ENCODE data around the gene BRPF3. TPM values are rescaled to one million over a fixed set of nuclear protein-coding genes. Genes with fewer than 3 reads are reported as not detected.

Gene BRPF3
- total and polyA plus RNA-seq, 2 donors (not counting 3 experiments of a cell fraction or from before 2014, with no cell fraction given) = 30.5 to 35.7 TPM

GRCh38 chr6:36196880-36197548 is 470 bp downstream of the BRPF3 start:
- no peaks in the 10 kb centered on the region for H3K9me3 ChIP-seq (replicated peaks; ENCODE audit: control insufficient read depth, insufficient read depth, low read length)
- peaks cover 12% of the 10 kb centered on the region for H3K4me1 ChIP-seq (ENCODE audit: control insufficient read depth, extremely low read depth, insufficient read depth, low read length)
- no peaks in the 10 kb centered on the region for H3K27me3 ChIP-seq (ENCODE audit: control insufficient read depth in 2 of 2, insufficient read depth in 2 of 2, low read length in 2 of 2)
- ChIA-PET POLR2A (interaction anchor here (0.6 to 1.0 kb wide), 3 partner anchors 11 to 66 kb away, joined by 3 to 5 read pairs (median 3); no protein-coding TSS in a partner anchor), CTCF (interaction anchor here (0.6 to 1.6 kb wide), 7 partner anchors 12 to 169 kb away, joined by 3 to 8 read pairs (median 5); partner anchors contain the start of gene MAPK14)
- peak overlapping the region; percentile 56 to 90 (median 67) for H3K4me3 ChIP-seq (replicated peaks in 1 of 3; ENCODE audit: insufficient read depth in 1 of 3, low read depth in 1 of 3, low read length in 3 of 3)
- peak overlapping the region; percentile 80 for H3K9ac ChIP-seq (replicated peaks; ENCODE audit: extremely low read depth, insufficient read depth, low read length)
- TF ChIP-seq CTCF (IDR thresholded peaks at IDR 0.05; ENCODE audit: extremely low read depth in 1 of 2, insufficient read depth in 1 of 2, low read depth in 1 of 2, low read length in 2 of 2) (no peak), POLR2A (IDR thresholded peaks at IDR 0.05; ENCODE audit: low read depth, low read length) (peak; percentile 59), FOS (IDR thresholded peaks at IDR 0.05; ENCODE audit: borderline replicate concordance, insufficient read depth, low read length) (no peak), MYC (IDR thresholded peaks at IDR 0.05; ENCODE audit: low read depth, low read length) (no peak), GATA2 (IDR thresholded peaks at IDR 0.05; ENCODE audit: insufficient read depth, insufficient read length, low read depth, low read length) (no peak), EZH2 (IDR thresholded peaks at IDR 0.05; ENCODE audit: borderline replicate concordance, low read depth, low read length, severe bottlenecking) (no peak), JUN (IDR thresholded peaks at IDR 0.05; ENCODE audit: borderline replicate concordance, insufficient read depth, insufficient read length, low read depth) (no peak), POLR2AphosphoS5 (IDR thresholded peaks at IDR 0.05; ENCODE audit: insufficient read depth, low read depth, low read length) (peak; percentile 69), MAX (IDR thresholded peaks at IDR 0.05; ENCODE audit: insufficient read depth, insufficient read length) (no peak)
- H3K36me3 ChIP-seq (ENCODE audit: control insufficient read depth in 2 of 2, extremely low read depth in 1 of 2, insufficient read depth in 2 of 2, low read length in 2 of 2) = peaks cover 5 to 18% of the 10 kb centered on the region in 2 experiments
- H3K9me1 ChIP-seq (replicated peaks; ENCODE audit: control insufficient read depth, extremely low read depth, insufficient read depth, low read length) = no peaks in the 10 kb centered on the region
- dilution Hi-C loops (cut with MboI; ENCODE audit: extremely low pct_ligation_motif_present, low sequenced_read_pairs) = no loop called here
- peak; percentile 99 for FAIRE-seq
- no TSS peak for BruUV-seq (replicated peaks)
- DNase-seq (ENCODE audit: low read depth, low spot score) = peak; percentile 98
- peak overlapping the region; percentile 83 for H3K27ac ChIP-seq (ENCODE audit: insufficient read depth, low read depth, low read length)
- peak overlapping the region; percentile 30 for H2AFZ ChIP-seq (ENCODE audit: low read depth, low read length)
- peaks cover 3% of the 10 kb centered on the region for H4K20me1 ChIP-seq (replicated peaks; ENCODE audit: control insufficient read depth, extremely low read depth, insufficient read depth, low read length)
- H3K4me2 ChIP-seq (ENCODE audit: insufficient read depth, low read length) = peak overlapping the region; percentile 43
- intact Hi-C loops (cut with micrococcal nuclease) = loop anchor here (1.0 to 2.0 kb wide), 5 partner anchors 66 to 170 kb away; partner anchors contain the start of gene MAPK14
- peaks cover 41% of the 10 kb centered on the region for H3K79me2 ChIP-seq (ENCODE audit: control insufficient read depth, insufficient read depth, low read length)

All from endothelial cell of umbilical vein (primary cell).